D721Med (cell line): ENCODE results near the gene OTUD6A.

ENCODE experiments used
- DNase-seq: peaks from one replicate; pipeline ENCODE4 v3.0.0; 2011; ENCODE audit warnings: low spot score; ENCODE audit not compliant: insufficient read length
- FAIRE-seq: peaks from 2 replicates; lab custom pipeline; 2011; peaks lifted over from hg19 to GRCh38; lab: Jason Lieb, UNC
- CTCF ChIP-seq: IDR thresholded peaks from 2 replicates; pipeline ENCODE4 v1.5.1; 2012; ENCODE audit warnings: mild to moderate bottlenecking, control low read depth; ENCODE audit not compliant: insufficient read depth; ENCODE audit errors: missing control alignments

OTUD6A gene

GRCh38 chrX:70038515-70038914 lies 23.7 kb upstream of the OTUD6A start:
- no peak for TF ChIP-seq CTCF
- FAIRE-seq = no peak
- DNase-seq = no peak

- FAIRE-seq (no peak), DNase-seq (no peak)
- no peak for TF ChIP-seq CTCF
Observed at GRCh38 chrX:70038951-70039350, 23.3 kb upstream of the OTUD6A start.

- FAIRE-seq = no peak
- no peak for DNase-seq
- TF ChIP-seq CTCF = no peak
Observed at GRCh38 chrX:70039758-70040157, 22.5 kb upstream of the OTUD6A start.

- TF ChIP-seq CTCF = no peak
- FAIRE-seq = no peak
- no peak for DNase-seq
Observed at GRCh38 chrX:70041993-70042392, 20.3 kb upstream of the OTUD6A start.

- TF ChIP-seq CTCF = no peak
- FAIRE-seq (no peak), DNase-seq (no peak)
Observed at GRCh38 chrX:70042399-70043371, 19.6 kb upstream of the OTUD6A start.

GRCh38 chrX:70043685-70044084 lies 18.6 kb upstream of the OTUD6A start:
- no peak for FAIRE-seq
- TF ChIP-seq CTCF = no peak
- no peak for DNase-seq

- TF ChIP-seq CTCF = no peak
- FAIRE-seq (no peak), DNase-seq (no peak)
Observed at GRCh38 chrX:70044541-70045245, 17.6 kb upstream of the OTUD6A start.
